Sciatic nerve (tissue), 2 donors: ENCODE data around the gene GMPS. TPM values are rescaled to one million over a fixed set of nuclear protein-coding genes. Genes with fewer than 3 reads are reported as not detected.

ENCODE experiments used
- ATAC-seq: fragments of 200-7000 bp; cut with Tn5 transposase; one replicate; pipeline ENCODE4 v1.9.1; 2020; ENCODE audit warnings: mild to moderate bottlenecking, moderate library complexity
- DNase-seq: peaks from one replicate; pipeline ENCODE4 v3.0.0-alpha.2; 2020; ENCODE audit warnings: low spot score
- intact Hi-C: fragments of 100-400 bp; cut with DNase I; formaldehyde crosslinking; loops from one replicate; pipeline ENCODE4 v1.14.2; 2022
- total RNA-seq: library from RNA; stranded (reverse); fragmentation: NEBNext Ultra II Directional; extraction: Animal tissue kit (Norgen Biotek cat#: 25700); gene quantifications from one replicate; pipeline ENCODE4 v1.2.1, GENCODE V29; 2021
- donor health status: DM: no; HTN: no; CAD: no.
- donor health status: DM: no; HTN: no; CAD: no.

Gene GMPS
- total RNA-seq, 1 donor from 2014 or later, result 48.7 TPM

DNA sequence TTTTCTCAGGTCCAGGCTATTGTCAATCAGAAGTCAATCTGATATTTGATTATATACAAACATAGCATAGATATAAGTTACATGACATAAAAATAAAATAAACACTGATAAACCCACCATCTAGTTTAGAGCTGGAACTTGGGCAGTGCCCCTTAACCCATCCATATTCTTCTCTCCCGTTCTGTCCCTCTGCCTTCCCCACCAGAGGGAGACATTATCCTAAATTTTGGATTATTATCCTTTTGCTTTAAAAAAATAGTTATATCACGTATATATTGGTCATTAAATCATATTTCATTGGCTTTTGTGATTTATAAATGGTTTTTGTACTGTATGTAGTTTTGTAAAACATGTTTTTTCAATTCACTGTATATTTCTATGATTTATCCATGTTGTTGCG, 107.9 kb downstream of the GMPS start:
- no peak for DNase-seq
- intact Hi-C loops, result no loop called here

DNA sequence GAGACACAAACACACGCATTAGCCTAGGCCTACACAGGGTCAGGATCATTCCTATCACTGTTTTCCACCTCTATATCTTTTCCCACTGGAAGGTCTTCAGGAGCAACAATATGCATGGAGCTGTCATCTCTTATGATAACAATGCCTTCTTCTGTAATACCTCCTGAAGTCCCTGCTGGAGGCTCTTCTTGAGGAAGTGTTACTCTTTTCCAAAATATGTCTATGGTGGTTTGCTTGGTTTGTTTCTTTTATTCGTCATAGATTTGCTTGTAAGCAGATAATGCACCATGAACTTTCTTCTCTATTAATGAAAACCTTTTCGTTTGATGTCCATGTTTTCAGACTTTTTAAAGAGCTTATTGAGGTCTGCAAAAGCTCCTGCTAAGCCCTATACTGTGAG, 109.3 kb downstream of the GMPS start:
- intact Hi-C loops, result no loop called here
- no peak for DNase-seq
- no peak for ATAC-seq

More for the DNA sequence above, 107.9 kb downstream of the GMPS start:
- ATAC-seq, result no peak

DNA sequence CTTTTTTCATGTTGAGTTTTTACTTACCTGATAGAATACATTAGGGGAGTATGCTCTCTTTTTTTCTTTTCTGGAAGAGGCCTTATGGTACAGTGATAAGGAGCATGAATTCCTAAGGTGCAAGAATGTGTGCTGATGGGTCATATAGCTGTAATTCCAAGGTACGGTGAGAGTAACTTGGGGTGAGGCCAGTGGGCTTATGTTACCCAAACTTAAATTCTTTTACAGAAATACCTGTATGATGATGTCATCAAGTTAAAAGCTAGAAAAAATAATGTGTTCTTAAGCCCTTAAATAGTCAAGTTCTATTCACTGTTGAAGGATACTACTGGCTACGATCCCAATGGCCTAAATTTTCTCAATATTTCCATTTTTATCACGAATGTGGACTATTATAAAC, 111.2 kb downstream of the GMPS start:
- intact Hi-C loops, result no loop called here

GRCh38 chr3:155983834-155984474, 113.5 kb downstream of the GMPS start:
- ATAC-seq, result no peak
- intact Hi-C loops, result no loop called here
- DNase-seq, result no peak

More for the DNA sequence above, 111.2 kb downstream of the GMPS start:
- no peak for DNase-seq
- ATAC-seq, result no peak

GRCh38 chr3:155984791-155985417, 114.5 kb downstream of the GMPS start:
- DNase-seq (no peak), ATAC-seq (no peak)
- intact Hi-C loops, result no loop called here

DNA sequence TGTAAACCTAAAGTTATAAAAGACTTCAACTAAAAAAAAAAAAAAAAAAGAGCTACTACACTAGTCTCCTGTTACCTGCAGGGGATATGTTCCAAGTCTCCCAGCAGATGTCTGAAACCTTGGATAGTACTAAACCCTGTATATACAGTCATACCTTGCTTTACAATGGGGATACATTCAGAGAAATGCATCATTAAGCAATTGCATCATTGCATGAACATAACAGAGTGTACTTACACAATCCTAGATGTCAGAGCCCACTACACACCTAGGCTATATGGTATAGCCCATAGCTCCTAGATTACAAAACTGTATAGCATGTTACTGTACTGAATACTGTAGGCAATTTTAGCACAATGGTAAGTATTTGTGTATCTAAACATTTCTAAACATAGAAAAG, 119.1 kb downstream of the GMPS start:
- DNase-seq, result no peak
- intact Hi-C loops, result no loop called here

GRCh38 chr3:155991212-155991611, 120.8 kb downstream of the GMPS start:
- DNase-seq, result no peak
- ATAC-seq, result peak; percentile 62
- intact Hi-C loops, result no loop called here

More for the DNA sequence above, 119.1 kb downstream of the GMPS start:
- no peak for ATAC-seq

GRCh38 chr3:155991847-155992246, 121.4 kb downstream of the GMPS start:
- intact Hi-C loops, result no loop called here
- ATAC-seq (no peak), DNase-seq (no peak)

Other genes starting within 250 kb of the GMPS start
- gene PLCH1, start 125.6 kb upstream of the GMPS start, total RNA-seq, result 4.5 TPM
- 6.2 TPM for gene C3orf33, start 64.4 kb upstream of the GMPS start, total RNA-seq
- 29.3 TPM for gene SLC33A1, start 16.2 kb upstream of the GMPS start, total RNA-seq
- gene KCNAB1, start 249.9 kb downstream of the GMPS start, total RNA-seq, result 6.2 TPM